Measurements from ENCODE around the gene CNPPD1.

The CNPPD1 gene

GRCh38 chr2:219160186-219161017 lies 16.3 kb downstream of the CNPPD1 start, which contains the start of gene NHEJ1:
Gene NHEJ1, minus strand, starts transcription at chr2:219160815. Its CDS starts 2,453 bp downstream, at chr2:219158362.
- peak; percentile 92 for DNase-seq (ENCODE audit: low spot score)

GRCh38 chr2:219159771-219160185 lies 16.9 kb downstream of the CNPPD1 start:
- peak; percentile 66 for DNase-seq (ENCODE audit: low spot score)

- no peak for DNase-seq (ENCODE audit: low spot score)
Observed at GRCh38 chr2:219158586-219158985, 18.1 kb downstream of the CNPPD1 start.

GRCh38 chr2:219158025-219158424 lies 18.7 kb downstream of the CNPPD1 start:
- no peak for DNase-seq (ENCODE audit: low spot score)

GRCh38 chr2:219157396-219157795 lies 19.3 kb downstream of the CNPPD1 start:
- no peak for DNase-seq (ENCODE audit: low spot score)

GRCh38 chr2:219155054-219155644 lies 21.6 kb downstream of the CNPPD1 start:
- DNase-seq (ENCODE audit: low spot score): peak; percentile 83

- DNase-seq (ENCODE audit: low spot score): no peak
Observed at GRCh38 chr2:219149667-219150066, 27.1 kb downstream of the CNPPD1 start.

GRCh38 chr2:219142329-219142728 lies 34.4 kb downstream of the CNPPD1 start:
- no peak for DNase-seq (ENCODE audit: low spot score)

- no peak for DNase-seq (ENCODE audit: low spot score)
Observed at GRCh38 chr2:219140722-219141121, 36.0 kb downstream of the CNPPD1 start.

GRCh38 chr2:219133976-219134375 lies 42.7 kb downstream of the CNPPD1 start:
- DNase-seq (ENCODE audit: low spot score): no peak

GRCh38 chr2:219131744-219132143 lies 45.0 kb downstream of the CNPPD1 start:
- DNase-seq (ENCODE audit: low spot score): no peak

- DNase-seq (ENCODE audit: low spot score): no peak
Observed at GRCh38 chr2:219131327-219131726, 45.4 kb downstream of the CNPPD1 start.

GRCh38 chr2:219129589-219129988 lies 47.1 kb downstream of the CNPPD1 start:
- no peak for DNase-seq (ENCODE audit: low spot score)

- no peak for DNase-seq (ENCODE audit: low spot score)
Observed at GRCh38 chr2:219128396-219128795, 48.3 kb downstream of the CNPPD1 start.

GRCh38 chr2:219127037-219127635 lies 49.6 kb downstream of the CNPPD1 start:
- DNase-seq (ENCODE audit: low spot score): no peak

GRCh38 chr2:219126555-219126954 lies 50.2 kb downstream of the CNPPD1 start:
- DNase-seq (ENCODE audit: low spot score): no peak

- DNase-seq (ENCODE audit: low spot score): no peak
Observed at GRCh38 chr2:219125886-219126270, 50.8 kb downstream of the CNPPD1 start.

- peak; percentile 70 for DNase-seq (ENCODE audit: low spot score)
Observed at GRCh38 chr2:219125225-219125885, 51.4 kb downstream of the CNPPD1 start.

GRCh38 chr2:219124381-219125110 lies 52.2 kb downstream of the CNPPD1 start:
- no peak for DNase-seq (ENCODE audit: low spot score)

- no peak for DNase-seq (ENCODE audit: low spot score)
Observed at GRCh38 chr2:219123356-219124135, 53.2 kb downstream of the CNPPD1 start.
